Measurements from ENCODE around the gene PROP1. TPM values are rescaled to one million over a fixed set of nuclear protein-coding genes. Genes with fewer than 3 reads are reported as not detected.
"Not testable (repeated sequence)": the region's sequence is repeated elsewhere in the genome, so short reads cannot be mapped to it uniquely, and the experiment has no call there.

PROP1 gene
- total RNA-seq: not detected
- long read RNA-seq: 0 reads

DNA sequence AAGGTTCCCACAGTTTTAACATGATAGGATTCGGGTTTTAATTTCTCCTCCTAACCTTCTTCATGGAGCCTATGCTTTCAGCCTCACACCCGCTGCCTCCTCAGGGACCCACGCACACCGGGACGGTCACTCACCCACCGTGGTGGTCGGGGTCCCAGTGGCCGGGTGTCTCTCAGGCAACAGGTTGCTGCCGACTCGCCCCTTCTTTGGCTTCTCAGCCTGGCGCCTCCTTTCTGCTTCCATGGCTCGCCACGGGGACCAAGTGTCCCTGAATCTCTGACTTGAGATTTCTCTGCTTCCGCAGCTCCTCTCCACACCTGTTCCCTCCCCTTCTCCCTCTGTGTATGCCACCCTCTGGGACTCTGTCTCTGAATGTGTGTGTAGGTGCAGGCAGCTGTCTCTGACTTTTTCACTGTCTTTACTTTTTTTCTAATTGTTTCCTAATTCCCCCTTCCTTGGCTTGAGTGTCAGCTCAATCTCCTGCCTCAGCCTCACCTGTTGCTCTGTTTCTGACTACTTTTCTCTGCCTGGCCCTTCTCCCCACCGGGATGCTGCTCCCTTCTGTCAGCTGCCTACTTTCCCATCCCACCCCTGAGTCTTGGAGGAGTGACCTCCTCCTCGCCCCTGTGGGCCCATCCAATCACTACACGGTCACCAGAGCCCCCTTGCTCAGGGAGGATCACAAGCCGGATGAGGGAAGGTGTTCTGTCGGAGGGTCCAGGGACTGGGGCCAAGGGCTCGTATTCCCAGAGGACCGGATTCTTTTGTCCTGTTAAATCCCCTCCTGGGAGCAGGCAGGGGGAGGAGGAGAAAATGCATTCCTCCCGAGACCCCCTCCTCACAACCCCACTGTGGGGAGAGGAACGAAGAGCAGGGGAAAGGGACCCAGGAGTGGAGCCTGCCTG is at the start of gene PROP1:
Gene PROP1, minus strand, starts transcription at position 552 of the 905 bp plus-strand sequence. Its CDS starts 309 bp downstream, at position 243.
- no peak for ATAC-seq
- no peak for DNase-seq
- intact Hi-C loops (cut with micrococcal nuclease): no loop called here

DNA sequence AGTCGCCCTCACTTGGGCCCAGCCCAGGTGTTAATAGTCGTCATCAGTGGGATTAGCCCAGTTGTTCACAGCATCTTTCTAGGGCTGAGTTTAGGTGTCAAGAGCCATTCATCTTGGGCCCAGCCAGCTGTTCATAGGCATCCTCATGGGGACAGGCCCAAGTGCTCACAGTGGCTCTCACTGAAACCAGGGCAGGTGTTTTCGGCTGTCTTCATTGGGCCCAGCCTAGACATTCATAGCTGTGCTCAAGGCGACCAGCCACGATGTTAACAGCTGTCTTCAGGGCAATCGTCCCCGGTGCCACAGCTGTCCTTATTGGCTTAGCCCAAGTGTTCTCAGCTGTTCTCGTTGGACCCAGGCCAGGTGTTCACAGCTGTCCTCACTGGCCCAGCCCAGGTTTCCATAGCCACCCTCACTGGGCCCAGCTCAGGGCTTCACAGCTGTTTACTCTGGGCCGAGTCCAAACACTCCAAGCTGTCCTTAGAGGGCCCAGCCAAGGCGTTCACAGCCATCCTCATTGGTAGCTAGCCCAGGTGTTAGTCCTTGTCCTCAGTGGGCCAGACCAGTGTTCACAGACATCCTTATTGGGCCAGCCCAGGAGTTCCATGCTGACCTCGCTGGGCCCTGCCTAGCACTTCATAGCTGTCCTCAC is 23.5 kb upstream of the PROP1 start:
- DNase-seq; intact Hi-C loops (cut with micrococcal nuclease); ATAC-seq: not testable (repeated sequence)

GRCh38 chr5:178012758-178013157 is 16.7 kb upstream of the PROP1 start:
- ATAC-seq; intact Hi-C loops (cut with micrococcal nuclease); DNase-seq: not testable (repeated sequence)

GRCh38 chr5:178011816-178012554 is 15.9 kb upstream of the PROP1 start:
- ATAC-seq; intact Hi-C loops (cut with micrococcal nuclease); DNase-seq: not testable (repeated sequence)

DNA sequence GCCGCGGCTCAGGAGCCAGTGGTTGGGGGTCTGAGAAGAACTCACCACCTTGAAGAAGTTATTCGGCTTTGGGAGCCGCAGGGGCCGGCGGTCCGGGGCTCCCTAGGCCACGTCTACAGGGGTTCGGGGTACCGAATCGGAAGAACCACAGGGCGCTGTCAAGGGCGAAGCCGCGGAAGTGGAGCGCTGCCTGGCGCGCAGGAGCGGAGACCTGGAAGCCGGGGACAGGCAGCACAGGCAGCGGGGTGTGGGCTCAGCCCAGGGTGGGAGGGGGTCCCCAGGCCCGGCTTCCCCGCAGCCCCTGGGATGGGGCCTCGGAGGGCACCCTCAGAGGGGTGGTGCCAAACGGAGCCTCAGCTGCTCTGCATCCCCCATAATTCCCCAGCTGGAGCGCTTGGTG is 11.2 kb upstream of the PROP1 start:
- ATAC-seq; DNase-seq; intact Hi-C loops (cut with micrococcal nuclease): not testable (repeated sequence)

DNA sequence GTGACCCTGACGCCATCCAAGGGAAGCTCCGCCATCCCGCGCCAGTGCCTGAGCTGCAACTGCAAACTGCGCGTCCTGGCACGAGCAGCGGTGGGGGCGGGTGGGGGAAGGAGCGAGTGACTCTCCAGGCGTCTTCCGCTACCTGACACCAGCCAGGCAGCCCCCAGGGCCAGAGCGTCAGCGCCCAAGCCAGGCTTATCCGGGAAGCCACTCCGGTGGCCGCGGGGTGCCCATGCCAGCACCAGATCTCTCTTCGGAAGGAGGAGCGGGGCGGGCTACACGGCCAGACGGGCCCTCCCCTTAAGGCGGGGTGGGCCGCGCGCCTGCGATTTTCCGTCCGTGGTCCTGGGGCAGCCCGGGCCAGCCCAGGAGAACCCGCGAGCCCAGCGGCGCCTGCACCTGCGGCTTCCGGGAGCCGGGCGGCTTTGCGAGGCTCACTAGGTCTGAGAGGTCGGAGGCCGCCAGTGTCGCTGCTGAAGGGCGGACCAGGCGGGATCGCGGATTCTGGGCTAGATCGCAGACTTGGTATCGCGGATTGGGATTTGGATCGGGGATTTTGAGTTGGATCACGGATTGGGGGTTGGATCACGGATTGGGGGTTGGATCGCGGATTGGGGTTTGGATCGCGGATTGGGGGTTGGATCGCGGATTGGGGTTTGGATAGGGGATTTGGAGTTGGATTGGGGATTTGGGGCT is 10.6 kb upstream of the PROP1 start:
- peak; percentile 32 for ATAC-seq
- DNase-seq; intact Hi-C loops (cut with micrococcal nuclease): not testable (repeated sequence)

DNA sequence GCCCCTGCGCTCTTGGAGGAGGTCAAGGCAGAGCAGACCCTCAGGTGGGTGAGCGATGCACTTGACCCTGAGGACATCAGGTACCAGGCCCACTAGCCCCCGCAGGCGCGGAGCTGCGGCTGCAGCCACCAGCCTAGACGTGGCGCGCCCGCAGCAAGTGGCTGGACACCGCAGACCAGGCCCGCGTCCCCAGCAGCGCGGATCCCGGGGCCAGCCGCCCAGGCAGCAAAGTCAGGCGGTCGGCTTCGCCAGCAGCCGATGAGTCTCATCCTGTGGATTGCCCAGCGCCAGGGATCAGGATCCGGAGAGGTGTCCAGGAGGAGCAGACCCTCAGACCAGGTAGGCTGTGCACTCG is 10.1 kb upstream of the PROP1 start:
- intact Hi-C loops (cut with micrococcal nuclease); DNase-seq: not testable (repeated sequence)
- peak; percentile 17 for ATAC-seq

DNA sequence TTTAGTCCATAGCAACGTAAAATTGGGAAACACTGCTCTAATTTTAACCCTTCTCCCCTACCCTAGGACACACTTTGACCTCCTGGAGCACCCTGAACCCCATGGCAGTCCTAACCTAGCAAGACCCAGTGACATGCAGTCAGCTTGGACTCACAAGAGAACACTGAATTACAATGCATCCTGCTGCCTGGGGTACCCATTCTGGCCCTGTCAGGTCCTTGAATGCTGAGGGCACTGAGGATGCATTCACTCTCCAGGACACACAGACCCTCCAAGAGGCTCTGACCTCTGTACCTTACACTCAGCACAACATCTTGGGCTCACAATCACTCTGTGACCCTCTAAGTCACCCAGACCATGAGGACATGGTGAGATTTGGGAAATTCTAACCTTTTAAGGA is 1.8 kb upstream of the PROP1 start:
- no peak for DNase-seq
- intact Hi-C loops (cut with micrococcal nuclease): no loop called here
- no peak for ATAC-seq

GRCh38 chr5:177997319-177997670 is 1.3 kb upstream of the PROP1 start:
- intact Hi-C loops (cut with micrococcal nuclease): no loop called here
- DNase-seq (no peak), ATAC-seq (no peak)

GRCh38 chr5:177996660-177997318 is 747 bp upstream of the PROP1 start:
- DNase-seq (no peak), ATAC-seq (no peak)
- intact Hi-C loops (cut with micrococcal nuclease): no loop called here

- ATAC-seq (no peak), DNase-seq (no peak)
- intact Hi-C loops (cut with micrococcal nuclease): no loop called here
Measured at GRCh38 chr5:177994561-177995190, 1.4 kb downstream of the PROP1 start.

- DNase-seq (no peak), ATAC-seq (no peak)
- intact Hi-C loops (cut with micrococcal nuclease): no loop called here
Measured at GRCh38 chr5:177994063-177994462, 2.0 kb downstream of the PROP1 start.

GRCh38 chr5:177992466-177992865 is 3.6 kb downstream of the PROP1 start:
- ATAC-seq (no peak), DNase-seq (no peak)
- intact Hi-C loops (cut with micrococcal nuclease): no loop called here

DNA sequence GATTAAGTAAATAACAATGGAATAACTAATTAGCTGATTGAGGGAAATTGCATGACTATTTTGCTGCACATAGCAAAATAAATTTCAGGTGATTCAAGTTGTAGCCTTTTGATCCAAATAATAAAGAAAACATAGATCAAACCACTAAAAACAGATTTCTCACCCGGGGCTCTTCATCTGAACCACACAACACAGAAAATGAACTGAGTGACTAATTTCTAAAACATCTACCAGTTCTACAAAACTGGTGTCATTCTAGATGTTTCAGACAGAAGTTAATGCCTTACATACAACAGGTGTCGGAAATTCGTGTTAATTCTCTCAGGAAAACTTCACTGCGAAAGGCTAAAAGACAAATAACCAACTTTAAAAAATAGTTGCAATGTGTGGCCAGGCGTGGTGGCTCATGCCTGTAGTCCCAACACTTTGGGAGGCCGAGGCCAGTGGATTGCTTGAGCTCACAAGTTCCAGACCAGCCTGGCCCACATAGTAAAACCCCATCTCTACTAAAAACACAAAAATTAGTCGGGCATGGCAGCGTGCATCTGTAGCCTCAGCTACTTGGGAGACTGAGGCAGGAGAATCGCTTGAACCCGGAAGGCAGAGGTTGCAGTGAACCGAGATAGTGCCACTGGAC is 6.9 kb downstream of the PROP1 start:
- DNase-seq (no peak), ATAC-seq (no peak)
- intact Hi-C loops (cut with micrococcal nuclease): no loop called here

GRCh38 chr5:177987326-177987725 is 8.7 kb downstream of the PROP1 start:
- intact Hi-C loops (cut with micrococcal nuclease): no loop called here

DNA sequence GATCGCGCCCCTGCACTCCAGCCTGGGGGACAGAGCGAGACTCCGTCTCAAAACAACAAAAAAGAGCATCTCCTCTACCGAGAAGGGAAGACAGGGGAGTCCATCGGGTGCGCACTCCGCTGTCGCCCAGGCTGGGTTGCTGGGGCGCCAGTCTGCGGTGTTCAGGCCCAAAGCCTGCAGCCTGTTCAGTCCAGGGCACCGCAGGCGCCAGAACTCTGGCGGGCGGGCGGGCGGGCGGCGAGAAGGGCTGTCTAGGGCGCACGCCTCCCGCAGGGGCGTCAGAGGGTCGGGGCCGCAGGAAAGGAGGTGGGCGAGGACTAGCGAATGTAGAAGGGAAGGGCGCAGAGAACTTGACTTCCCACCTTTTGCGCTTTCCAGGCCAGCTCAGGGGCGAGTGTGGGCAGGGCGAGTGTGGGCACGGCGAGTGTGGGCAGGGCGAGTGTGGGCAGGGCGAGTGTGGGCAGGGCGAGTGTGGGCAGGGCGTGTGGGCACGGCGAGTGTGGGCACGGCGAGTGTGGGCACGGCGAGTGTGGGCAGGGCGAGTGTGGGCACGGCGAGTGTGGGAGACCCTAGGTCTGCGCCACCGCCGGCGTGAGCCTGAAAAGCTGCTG is 10.5 kb downstream of the PROP1 start:
- DNase-seq (no peak), ATAC-seq (no peak)
- intact Hi-C loops (cut with micrococcal nuclease): no loop called here

More at GRCh38 chr5:177987326-177987725, 8.7 kb downstream of the PROP1 start:
- no peak for DNase-seq
- ATAC-seq: no peak

- no peak for ATAC-seq
- intact Hi-C loops (cut with micrococcal nuclease): no loop called here
Measured at GRCh38 chr5:177984584-177985206, 11.3 kb downstream of the PROP1 start.

More at GRCh38 chr5:177984584-177985206, 11.3 kb downstream of the PROP1 start:
- no peak for DNase-seq
